Sigmoid colon (tissue), 4 donors: Measurements from ENCODE around the gene KLHDC3.

Experiments used
- CTCF ChIP-seq, 4 experiments: fragments of 450-650 bp in 3 of 4; fragments of 200-600 bp in 1 of 4; IDR thresholded peaks; one replicate each; pipeline ENCODE4 v1.5.1; 2016 to 2019; ENCODE audit warnings: antibody characterized with exemption in 4 of 4, mild to moderate bottlenecking in 3 of 4, moderate library complexity in 2 of 4
- POLR2A ChIP-seq, 2 donors: fragments of 450-650 bp; IDR thresholded peaks; one replicate each; pipeline ENCODE4 v1.6.1; 2016; ENCODE audit warnings: antibody characterized with exemption in 2 of 2, mild to moderate bottlenecking in 2 of 2, moderate library complexity in 2 of 2
- POLR2AphosphoS5 ChIP-seq, 4 donors: sonication (generic); formaldehyde crosslinking; IDR thresholded peaks; one replicate each; pipeline ENCODE4 v1.6.1; 2017; ENCODE audit warnings: antibody characterized with exemption in 4 of 4

- TF ChIP-seq CTCF (IDR thresholded peaks at IDR 0.05) (no peak), POLR2AphosphoS5 (IDR thresholded peaks at IDR 0.05) (no peak), POLR2A (IDR thresholded peaks at IDR 0.05) (no peak)
Measured at GRCh38 chr6:43024436-43024835, 10.4 kb downstream of the KLHDC3 start.
